ENCODE data around the gene RDH16.
"Not testable (repeated sequence)": the region's sequence is repeated elsewhere in the genome, so short reads cannot be mapped to it uniquely, and the experiment has no call there.

RDH16 gene

DNA sequence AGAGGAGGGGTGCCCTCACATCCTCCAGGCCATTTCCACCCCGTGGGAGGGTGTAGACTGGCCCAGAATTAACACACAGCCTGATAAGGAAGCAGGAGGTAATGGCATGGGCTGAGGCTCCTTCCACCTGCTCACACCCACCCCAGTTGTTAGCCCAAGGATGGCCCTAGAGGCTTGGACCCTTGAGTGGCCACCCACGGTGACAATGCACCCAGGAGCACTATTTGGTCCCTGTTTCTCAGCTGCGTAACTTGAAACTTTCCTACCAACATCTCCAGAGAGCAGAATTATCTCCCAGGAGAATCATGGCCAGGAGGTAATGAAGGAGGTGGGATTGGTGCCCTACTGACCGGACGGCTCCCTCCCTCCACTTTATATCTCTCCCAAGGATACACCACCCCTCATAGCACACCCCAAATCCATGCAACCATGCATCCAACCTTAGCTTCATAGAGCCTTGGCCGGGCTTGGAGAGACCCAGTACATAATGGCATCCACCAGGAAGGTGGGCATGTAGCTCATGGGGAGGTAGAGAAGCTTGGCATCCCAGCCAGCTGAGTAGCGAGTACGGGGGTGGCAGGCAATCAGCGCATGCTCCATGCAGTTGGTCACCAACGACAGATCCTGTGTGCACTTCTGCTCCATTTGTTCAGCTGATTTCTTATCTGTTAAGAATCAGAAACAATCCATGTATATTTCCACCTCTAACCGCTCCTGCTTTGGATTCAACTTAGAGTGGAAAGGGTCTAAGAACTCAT is 5.6 kb downstream of the RDH16 start:
- no peak overlapping the region for H3K27ac ChIP-seq (ENCODE audit: low read length)

DNA sequence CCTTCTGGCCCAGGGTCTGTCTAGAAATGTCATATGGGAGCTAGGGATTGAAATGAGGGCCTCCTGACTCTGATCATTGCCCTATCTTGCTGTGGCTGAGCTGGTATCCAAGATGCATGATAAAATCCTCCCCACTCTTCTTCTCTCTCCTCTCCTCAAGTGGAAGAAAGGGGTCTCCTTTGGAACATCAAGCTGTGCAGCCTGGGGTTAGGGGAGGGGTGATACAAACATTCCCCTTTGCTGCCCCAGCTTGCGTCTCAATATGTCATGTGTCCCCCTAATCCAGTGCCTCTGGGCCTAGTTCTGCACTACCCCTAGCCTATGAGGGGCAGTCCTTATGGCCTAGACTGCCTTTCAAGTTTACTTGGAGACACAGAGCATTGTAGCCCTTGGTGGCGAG is 8.5 kb downstream of the RDH16 start:
- Histone ChIP-seq H3K9me3 (ENCODE audit: control insufficient read depth in 2 of 2, low read length in 2 of 2) (no peaks in the 10 kb centered on the region), H3K9ac (ENCODE audit: low read length in 2 of 2) (no peak overlapping the region), H3K27me3 (ENCODE audit: control insufficient read depth in 1 of 2, insufficient read depth in 2 of 2, low read length in 2 of 2) (no peaks in the 10 kb centered on the region), H3K4me3 (ENCODE audit: low read length in 2 of 2) (no peak overlapping the region), H3K27ac (ENCODE audit: low read length) (no peak overlapping the region), H3K4me1 (ENCODE audit: control insufficient read depth, insufficient read depth, low read length) (no peaks in the 10 kb centered on the region), H3K36me3 (ENCODE audit: control insufficient read depth in 2 of 2, insufficient read depth in 2 of 2, low read length in 2 of 2) (no peaks in the 10 kb centered on the region)

More for the DNA sequence above, 5.6 kb downstream of the RDH16 start:
- Histone ChIP-seq H3K4me3 (ENCODE audit: low read length in 2 of 2) (no peak overlapping the region), H3K36me3 (ENCODE audit: control insufficient read depth in 2 of 2, insufficient read depth in 2 of 2, low read length in 2 of 2) (no peaks in the 10 kb centered on the region), H3K4me1 (ENCODE audit: control insufficient read depth, insufficient read depth, low read length) (no peaks in the 10 kb centered on the region), H3K27me3 (ENCODE audit: control insufficient read depth in 1 of 2, insufficient read depth in 2 of 2, low read length in 2 of 2) (no peaks in the 10 kb centered on the region), H3K9ac (ENCODE audit: low read length in 2 of 2) (no peak overlapping the region), H3K9me3 (ENCODE audit: control insufficient read depth in 2 of 2, low read length in 2 of 2) (no peaks in the 10 kb centered on the region)

DNA sequence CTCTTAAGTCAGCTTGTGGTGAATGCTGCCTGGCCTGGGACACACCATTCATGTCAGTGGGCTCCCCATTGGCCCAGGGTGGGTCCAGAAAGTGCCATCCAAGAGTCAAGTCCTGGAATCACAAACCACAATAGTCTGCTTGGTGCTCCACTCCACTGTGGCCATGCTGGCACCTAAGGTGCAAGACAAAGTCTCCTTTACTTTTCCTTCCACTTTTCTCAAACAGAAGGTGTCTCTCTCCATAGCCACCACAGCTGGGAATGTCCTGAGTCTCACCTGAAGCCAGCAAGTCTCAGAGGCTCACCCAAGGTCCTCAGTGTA is 9.0 kb downstream of the RDH16 start:
- Histone ChIP-seq H3K9me3 (ENCODE audit: control insufficient read depth in 2 of 2, low read length in 2 of 2) (no peaks in the 10 kb centered on the region), H3K4me3 (ENCODE audit: low read length in 2 of 2) (no peak overlapping the region), H3K4me1 (ENCODE audit: control insufficient read depth, insufficient read depth, low read length) (no peaks in the 10 kb centered on the region), H3K27ac (ENCODE audit: low read length) (no peak overlapping the region), H3K36me3 (ENCODE audit: control insufficient read depth in 2 of 2, insufficient read depth in 2 of 2, low read length in 2 of 2) (no peaks in the 10 kb centered on the region), H3K27me3 (ENCODE audit: control insufficient read depth in 1 of 2, insufficient read depth in 2 of 2, low read length in 2 of 2) (no peaks in the 10 kb centered on the region), H3K9ac (ENCODE audit: low read length in 2 of 2) (no peak overlapping the region)

DNA sequence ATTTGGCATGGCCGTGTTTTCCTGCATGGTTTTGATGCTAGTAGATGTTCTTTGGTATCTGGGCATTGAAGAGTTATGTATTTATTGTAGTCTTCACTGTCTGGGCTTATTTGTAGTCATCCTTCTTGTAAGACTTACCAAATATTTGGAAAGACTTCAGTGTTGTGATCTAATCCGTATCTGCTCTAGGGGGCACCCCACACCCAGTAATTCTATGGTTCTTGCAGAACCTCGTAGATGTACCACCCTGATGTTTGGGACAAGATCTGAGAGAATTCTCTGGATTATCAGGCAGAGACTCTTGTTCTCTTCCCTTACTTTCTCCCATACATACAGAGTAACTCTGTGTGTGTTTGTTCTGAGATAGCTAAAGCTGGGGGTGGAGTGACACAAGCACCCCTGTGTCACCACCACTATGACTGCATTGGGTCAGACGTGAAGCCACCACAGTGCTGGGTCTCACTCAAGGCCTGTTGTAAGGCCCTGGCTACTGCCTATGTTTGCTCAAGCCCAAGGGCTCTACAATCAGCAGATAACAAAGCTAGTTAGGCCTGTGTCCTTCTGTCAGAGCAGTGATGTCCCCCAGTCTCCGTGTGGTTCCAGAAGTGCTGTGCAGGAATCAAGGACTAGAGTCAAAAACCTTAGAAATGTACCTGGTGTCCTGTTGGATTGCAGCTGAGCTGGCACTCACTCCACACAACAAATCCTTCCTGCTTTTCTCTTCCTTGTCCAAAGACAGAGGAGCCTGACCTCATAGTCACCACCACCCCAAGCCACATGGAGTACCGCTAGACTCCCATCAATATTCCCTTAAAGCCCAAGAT is 9.6 kb downstream of the RDH16 start:
- Histone ChIP-seq H3K27me3 (ENCODE audit: control insufficient read depth in 1 of 2, insufficient read depth in 2 of 2, low read length in 2 of 2) (no peaks in the 10 kb centered on the region), H3K9ac (ENCODE audit: low read length in 2 of 2) (no peak overlapping the region), H3K9me3 (ENCODE audit: control insufficient read depth in 2 of 2, low read length in 2 of 2) (no peaks in the 10 kb centered on the region), H3K4me1 (ENCODE audit: control insufficient read depth, insufficient read depth, low read length) (no peaks in the 10 kb centered on the region), H3K36me3 (ENCODE audit: control insufficient read depth in 2 of 2, insufficient read depth in 2 of 2, low read length in 2 of 2) (no peaks in the 10 kb centered on the region), H3K27ac (ENCODE audit: low read length) (no peak overlapping the region), H3K4me3 (ENCODE audit: low read length in 2 of 2) (no peak overlapping the region)

DNA sequence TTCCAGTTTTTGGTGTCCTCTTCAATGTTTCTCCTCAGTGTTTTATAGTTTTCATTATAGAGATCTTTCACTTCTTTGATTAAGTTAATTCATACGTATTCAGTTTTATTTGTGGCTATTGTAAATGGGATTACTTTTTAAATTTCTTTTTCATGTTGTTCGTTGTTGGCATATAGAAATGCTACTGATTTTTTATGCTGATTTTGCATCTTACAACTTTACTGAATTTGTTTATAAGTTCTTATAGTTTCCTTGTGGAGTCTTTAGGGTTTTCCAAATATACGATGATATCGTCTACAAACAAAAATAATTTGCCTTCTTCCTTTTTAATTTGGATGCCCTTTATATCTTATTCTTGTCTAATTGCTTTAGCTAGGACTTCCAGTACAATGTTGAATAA is 13.5 kb downstream of the RDH16 start:
- H3K27me3 ChIP-seq (ENCODE audit: control insufficient read depth in 1 of 2, insufficient read depth in 2 of 2, low read length in 2 of 2): no peaks in the 10 kb centered on the region
- H3K4me3 ChIP-seq (ENCODE audit: low read length in 2 of 2): no peak overlapping the region
- H3K9ac ChIP-seq (ENCODE audit: low read length in 2 of 2): no peak overlapping the region
- H3K9me3 ChIP-seq (ENCODE audit: control insufficient read depth in 2 of 2, low read length in 2 of 2): no peaks in the 10 kb centered on the region
- no peak overlapping the region for H3K27ac ChIP-seq (ENCODE audit: low read length)
- no peaks in the 10 kb centered on the region for H3K36me3 ChIP-seq (ENCODE audit: control insufficient read depth in 2 of 2, insufficient read depth in 2 of 2, low read length in 2 of 2)
- peaks cover 5% of the 10 kb centered on the region for H3K4me1 ChIP-seq (ENCODE audit: control insufficient read depth, insufficient read depth, low read length)

DNA sequence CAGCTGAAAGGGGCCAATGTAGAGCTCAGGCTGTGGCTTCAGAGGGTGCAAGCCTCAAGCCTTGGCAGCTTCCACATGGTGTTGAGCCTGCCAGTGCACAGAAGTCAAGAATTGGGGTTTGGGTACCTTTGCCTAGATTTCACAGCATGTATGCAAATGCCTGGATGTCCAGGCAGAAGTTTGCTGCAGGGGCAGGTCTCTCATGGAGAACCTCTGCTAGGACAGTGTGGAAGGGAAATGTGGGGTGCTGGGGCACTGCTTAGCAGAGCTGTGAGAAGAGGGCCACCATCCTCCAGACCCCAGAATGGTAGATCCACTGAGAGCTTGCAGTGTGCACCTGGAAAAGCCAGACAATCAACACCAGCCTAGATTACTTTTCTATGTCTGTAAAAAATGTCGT is 14.0 kb downstream of the RDH16 start:
- not testable (repeated sequence) for H3K9me3 ChIP-seq (ENCODE audit: control insufficient read depth in 2 of 2, low read length in 2 of 2); H3K36me3 ChIP-seq (ENCODE audit: control insufficient read depth in 2 of 2, insufficient read depth in 2 of 2, low read length in 2 of 2); H3K27ac ChIP-seq (ENCODE audit: low read length); H3K9ac ChIP-seq (ENCODE audit: low read length in 2 of 2); H3K4me1 ChIP-seq (ENCODE audit: control insufficient read depth, insufficient read depth, low read length); H3K4me3 ChIP-seq (ENCODE audit: low read length in 2 of 2); H3K27me3 ChIP-seq (ENCODE audit: control insufficient read depth in 1 of 2, insufficient read depth in 2 of 2, low read length in 2 of 2)

DNA sequence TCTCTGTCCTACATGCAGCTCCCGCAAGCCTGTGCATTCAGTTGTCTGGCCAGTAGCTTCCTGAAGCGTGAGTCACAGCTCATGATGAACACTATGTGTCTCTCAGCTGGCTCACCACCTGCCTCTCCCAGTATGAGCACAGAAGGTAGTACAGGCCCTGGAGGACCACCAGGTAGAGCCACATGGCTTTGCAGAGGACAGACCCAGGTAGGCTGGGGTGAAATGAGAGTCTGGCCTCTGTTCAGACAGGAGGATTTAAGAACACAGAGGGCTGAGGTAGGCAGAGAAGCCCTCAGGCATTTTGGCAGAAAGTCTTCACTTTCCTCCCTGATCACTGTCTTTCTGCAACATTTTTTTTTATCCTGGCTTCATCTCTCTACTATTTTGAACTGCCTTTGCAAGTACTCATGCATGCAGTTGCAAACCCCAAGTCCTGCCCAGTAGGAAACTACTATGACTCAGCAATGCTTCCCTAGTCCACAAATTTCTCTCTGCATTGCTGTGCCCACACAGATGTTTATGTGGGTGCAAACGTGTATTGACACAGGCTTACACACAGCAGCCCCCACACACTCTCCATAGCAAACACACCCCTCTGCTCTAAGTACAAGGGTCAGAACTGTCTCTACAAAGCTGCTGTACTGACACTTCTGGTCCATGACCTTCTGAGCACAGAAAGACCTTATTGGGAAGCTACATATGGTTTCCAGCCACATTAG is 15.9 kb downstream of the RDH16 start:
- H3K9ac ChIP-seq (ENCODE audit: low read length in 2 of 2): no peak overlapping the region
- no peak overlapping the region for H3K4me3 ChIP-seq (ENCODE audit: low read length in 2 of 2)
- H3K27ac ChIP-seq (ENCODE audit: low read length): no peak overlapping the region
- no peaks in the 10 kb centered on the region for H3K36me3 ChIP-seq (ENCODE audit: control insufficient read depth in 2 of 2, insufficient read depth in 2 of 2, low read length in 2 of 2)
- no peaks in the 10 kb centered on the region for H3K27me3 ChIP-seq (ENCODE audit: control insufficient read depth in 1 of 2, insufficient read depth in 2 of 2, low read length in 2 of 2)
- H3K9me3 ChIP-seq (ENCODE audit: control insufficient read depth in 2 of 2, low read length in 2 of 2): no peaks in the 10 kb centered on the region
- H3K4me1 ChIP-seq (ENCODE audit: control insufficient read depth, insufficient read depth, low read length): peaks cover 5% of the 10 kb centered on the region

DNA sequence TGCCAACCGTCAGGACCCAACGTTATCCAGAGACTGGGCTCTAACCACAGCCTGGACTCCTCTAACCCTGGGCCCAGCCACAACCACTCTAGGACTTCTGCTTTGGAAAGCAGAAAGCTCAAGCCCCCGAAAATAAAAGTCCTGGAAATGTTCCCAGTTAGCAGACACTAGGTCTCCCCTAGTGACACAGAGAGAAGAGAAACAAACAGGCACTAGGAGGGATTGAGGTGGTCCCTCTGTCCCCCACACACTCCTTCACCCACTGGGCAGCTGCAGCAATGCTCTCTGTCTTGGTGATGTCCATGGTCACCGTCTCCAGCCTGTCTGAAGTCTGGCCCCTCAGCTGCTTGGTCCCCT is 16.5 kb downstream of the RDH16 start:
- H3K36me3 ChIP-seq (ENCODE audit: control insufficient read depth in 2 of 2, insufficient read depth in 2 of 2, low read length in 2 of 2); H3K27me3 ChIP-seq (ENCODE audit: control insufficient read depth in 1 of 2, insufficient read depth in 2 of 2, low read length in 2 of 2); H3K4me3 ChIP-seq (ENCODE audit: low read length in 2 of 2); H3K9ac ChIP-seq (ENCODE audit: low read length in 2 of 2); H3K4me1 ChIP-seq (ENCODE audit: control insufficient read depth, insufficient read depth, low read length); H3K27ac ChIP-seq (ENCODE audit: low read length); H3K9me3 ChIP-seq (ENCODE audit: control insufficient read depth in 2 of 2, low read length in 2 of 2): not testable (repeated sequence)

DNA sequence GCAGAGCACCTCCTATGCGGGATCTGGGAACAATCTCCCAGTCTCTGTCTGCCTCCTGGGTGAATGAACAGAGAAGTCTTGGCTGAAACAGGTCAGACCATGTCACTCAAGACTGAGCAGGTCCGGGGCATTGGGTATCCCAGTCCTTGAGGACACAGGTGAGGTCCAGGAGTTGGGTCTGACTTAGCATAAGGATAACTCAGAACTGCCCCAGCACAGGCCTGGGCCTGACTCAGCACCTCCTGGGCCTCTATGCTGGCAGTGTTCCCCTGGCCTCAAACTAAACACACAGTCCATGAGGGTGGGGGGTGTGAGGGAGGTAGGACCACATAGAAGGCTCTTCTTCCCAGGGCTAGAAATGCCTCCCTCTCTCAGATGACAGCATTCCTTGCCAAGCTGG is 21.7 kb downstream of the RDH16 start:
- H3K9ac ChIP-seq (ENCODE audit: low read length in 2 of 2): no peak overlapping the region
- no peaks in the 10 kb centered on the region for H3K4me1 ChIP-seq (ENCODE audit: control insufficient read depth, insufficient read depth, low read length)
- no peaks in the 10 kb centered on the region for H3K9me3 ChIP-seq (ENCODE audit: control insufficient read depth in 2 of 2, low read length in 2 of 2)
- H3K27me3 ChIP-seq (ENCODE audit: control insufficient read depth in 1 of 2, insufficient read depth in 2 of 2, low read length in 2 of 2): no peaks in the 10 kb centered on the region
- no peak overlapping the region for H3K27ac ChIP-seq (ENCODE audit: low read length)
- H3K4me3 ChIP-seq (ENCODE audit: low read length in 2 of 2): no peak overlapping the region
- H3K36me3 ChIP-seq (ENCODE audit: control insufficient read depth in 2 of 2, insufficient read depth in 2 of 2, low read length in 2 of 2): no peaks in the 10 kb centered on the region

DNA sequence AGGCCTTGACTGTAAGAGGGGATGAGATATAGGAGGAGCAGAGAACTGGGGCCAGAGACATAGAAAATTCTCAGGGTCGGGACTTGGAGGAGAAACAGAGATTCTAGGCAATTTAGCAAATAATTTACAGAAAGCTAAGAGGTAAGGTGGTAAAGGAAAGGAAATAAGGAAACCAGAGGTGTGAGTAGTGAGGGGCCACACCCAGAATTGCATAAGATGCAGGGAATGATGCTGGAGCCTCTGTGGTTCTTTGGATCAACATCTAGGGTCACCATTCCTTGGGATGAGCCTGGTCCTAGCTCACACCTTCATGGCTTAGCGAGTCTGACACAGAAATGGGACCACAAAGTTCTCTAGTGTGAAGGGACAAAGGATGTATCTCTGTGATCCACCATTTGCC is 22.3 kb downstream of the RDH16 start:
- Histone ChIP-seq H3K9me3 (ENCODE audit: control insufficient read depth in 2 of 2, low read length in 2 of 2) (no peaks in the 10 kb centered on the region), H3K9ac (ENCODE audit: low read length in 2 of 2) (no peak overlapping the region), H3K4me1 (ENCODE audit: control insufficient read depth, insufficient read depth, low read length) (no peaks in the 10 kb centered on the region), H3K36me3 (ENCODE audit: control insufficient read depth in 2 of 2, insufficient read depth in 2 of 2, low read length in 2 of 2) (no peaks in the 10 kb centered on the region), H3K27me3 (ENCODE audit: control insufficient read depth in 1 of 2, insufficient read depth in 2 of 2, low read length in 2 of 2) (no peaks in the 10 kb centered on the region), H3K27ac (ENCODE audit: low read length) (no peak overlapping the region), H3K4me3 (ENCODE audit: low read length in 2 of 2) (no peak overlapping the region)
